HG02852 (cell line): Measurements from ENCODE around the gene TMEM171.

Experiments
- ATAC-seq: cut with Tn5 transposase; IDR thresholded peaks from one replicate; pipeline ENCODE4 v1.9.1; 2021; ENCODE audit warnings: mild to moderate bottlenecking, moderate library complexity; ENCODE audit not compliant: unreplicated experiment

The TMEM171 gene, protein sequence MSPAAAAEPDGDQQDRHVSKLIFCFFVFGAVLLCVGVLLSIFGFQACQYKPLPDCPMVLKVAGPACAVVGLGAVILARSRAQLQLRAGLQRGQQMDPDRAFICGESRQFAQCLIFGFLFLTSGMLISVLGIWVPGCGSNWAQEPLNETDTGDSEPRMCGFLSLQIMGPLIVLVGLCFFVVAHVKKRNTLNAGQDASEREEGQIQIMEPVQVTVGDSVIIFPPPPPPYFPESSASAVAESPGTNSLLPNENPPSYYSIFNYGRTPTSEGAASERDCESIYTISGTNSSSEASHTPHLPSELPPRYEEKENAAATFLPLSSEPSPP

DNA sequence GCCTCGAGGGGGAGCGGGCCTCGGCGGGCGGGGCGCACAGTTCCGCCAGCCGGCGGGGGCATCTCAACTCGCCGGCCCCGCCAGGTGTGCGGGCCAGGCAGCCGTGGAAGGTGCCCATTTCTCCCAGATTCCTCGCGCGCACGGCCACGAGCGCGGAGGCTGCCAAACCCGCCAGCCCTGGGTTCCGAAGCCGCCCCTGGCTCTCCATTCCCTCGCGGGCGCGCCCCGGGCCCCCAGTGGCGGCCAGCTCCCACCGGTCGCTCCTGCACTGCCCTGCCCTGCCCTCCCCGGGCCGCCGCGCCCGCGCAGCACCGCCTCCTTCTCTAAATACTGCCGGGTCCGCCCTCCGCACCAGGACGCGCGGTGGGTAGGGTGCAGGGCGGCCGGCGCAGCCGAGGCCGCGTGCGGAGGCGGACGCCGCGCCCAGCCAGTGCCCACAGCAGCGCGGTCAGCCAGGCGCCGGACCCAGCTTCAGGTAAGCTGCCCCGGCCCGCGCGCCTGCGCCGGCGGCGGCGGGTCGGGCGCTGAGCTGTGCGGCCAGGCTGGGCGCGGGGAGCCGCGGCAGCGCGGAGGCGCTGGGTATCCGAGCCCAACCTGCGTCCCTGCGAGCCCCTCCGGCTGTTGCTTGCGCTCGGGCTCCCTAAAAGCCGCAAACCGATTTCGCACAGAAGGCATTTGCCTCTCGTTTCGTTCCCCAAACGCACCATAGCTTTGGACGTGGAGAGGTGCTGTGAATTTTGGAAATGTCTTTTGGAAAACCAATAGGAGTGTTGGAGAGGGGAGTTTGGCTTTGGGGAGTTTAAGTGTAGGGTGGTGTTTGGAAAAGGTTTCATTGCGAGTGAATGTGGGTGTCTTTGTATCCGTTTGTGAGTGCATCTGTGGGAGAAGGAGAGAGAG, at the start of gene TMEM171:
Gene TMEM171, plus strand, starts transcription at position 354 of the 897 bp plus-strand sequence. CDS start 2,799 bp downstream, outside the sequence.
- ATAC-seq: no peak

DNA sequence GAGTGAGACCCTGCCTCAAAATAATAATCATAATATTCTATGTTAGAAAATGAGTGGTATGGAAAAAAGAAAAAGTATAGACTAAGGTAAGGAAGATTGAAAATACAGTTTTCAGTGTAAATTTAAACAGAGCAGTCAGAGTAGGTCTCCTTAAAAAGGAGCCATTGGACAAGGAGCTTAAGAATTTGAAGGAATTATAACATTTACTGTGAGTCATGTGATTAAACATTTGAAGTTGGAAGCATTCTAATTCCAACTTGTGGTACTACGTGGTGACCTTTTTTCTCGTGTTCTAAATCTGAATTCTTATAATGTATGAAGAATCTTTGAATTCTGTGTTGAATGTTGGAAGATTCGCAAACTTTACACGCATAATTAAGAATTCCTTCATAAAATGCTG, 39.3 kb upstream of the TMEM171 start:
- no peak for ATAC-seq

DNA sequence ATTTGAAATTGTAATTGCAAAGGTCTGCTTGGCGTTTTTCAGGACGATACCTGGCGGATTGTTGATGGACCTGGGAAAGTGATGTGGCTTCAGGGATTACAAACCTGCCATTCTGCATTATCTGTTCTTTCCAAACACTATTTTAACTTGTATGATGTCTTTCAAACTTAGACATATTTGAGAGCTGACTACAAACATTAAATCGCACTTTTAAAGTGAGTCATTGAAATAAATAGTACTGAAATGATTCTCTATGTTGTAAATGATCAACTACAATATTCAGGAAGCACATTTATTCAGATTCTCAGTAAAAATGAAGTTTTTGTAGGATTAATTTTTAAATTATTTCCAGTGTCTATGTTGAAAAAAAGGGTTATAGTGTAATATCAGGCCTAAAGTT, 32.3 kb upstream of the TMEM171 start:
- ATAC-seq: no peak

DNA sequence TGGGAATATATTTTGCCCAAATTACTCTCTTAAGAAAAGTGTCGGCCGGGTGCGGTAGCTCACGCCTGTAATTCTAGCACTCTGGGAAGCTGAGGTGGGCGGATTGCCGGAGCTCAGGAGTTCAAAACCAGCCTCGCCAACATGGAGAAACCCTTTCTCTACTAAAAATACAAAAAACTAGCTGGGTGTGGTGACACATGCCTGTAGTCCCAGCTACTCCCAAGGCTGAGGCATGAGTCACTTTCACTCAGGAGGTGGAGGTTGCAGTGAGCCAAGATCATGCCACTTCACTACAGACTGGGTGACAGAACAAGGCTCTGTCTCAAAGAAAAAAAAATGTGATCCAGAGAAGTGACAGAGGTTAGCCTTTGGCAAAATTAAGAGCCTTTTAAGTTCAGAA, 26.4 kb upstream of the TMEM171 start:
- ATAC-seq: no peak

DNA sequence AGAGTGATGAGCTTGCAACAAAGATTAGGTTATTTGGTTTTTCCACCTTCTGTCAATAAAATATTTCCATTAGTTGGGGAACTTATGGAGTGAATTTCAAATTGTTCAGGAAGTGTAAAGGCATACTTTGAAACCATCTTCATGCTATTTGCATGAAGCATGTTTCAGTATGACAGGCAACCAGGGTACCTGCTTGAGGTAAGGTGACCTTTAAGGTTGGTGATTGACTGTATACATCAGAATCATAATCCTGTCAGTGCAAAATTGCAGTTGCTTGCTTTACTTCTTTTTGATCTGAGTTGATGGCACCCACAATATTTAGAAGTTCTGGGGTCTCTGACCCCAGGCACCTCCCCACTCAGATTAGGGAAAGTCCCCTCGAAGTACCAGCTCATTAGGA, 26.0 kb upstream of the TMEM171 start:
- no peak for ATAC-seq

DNA sequence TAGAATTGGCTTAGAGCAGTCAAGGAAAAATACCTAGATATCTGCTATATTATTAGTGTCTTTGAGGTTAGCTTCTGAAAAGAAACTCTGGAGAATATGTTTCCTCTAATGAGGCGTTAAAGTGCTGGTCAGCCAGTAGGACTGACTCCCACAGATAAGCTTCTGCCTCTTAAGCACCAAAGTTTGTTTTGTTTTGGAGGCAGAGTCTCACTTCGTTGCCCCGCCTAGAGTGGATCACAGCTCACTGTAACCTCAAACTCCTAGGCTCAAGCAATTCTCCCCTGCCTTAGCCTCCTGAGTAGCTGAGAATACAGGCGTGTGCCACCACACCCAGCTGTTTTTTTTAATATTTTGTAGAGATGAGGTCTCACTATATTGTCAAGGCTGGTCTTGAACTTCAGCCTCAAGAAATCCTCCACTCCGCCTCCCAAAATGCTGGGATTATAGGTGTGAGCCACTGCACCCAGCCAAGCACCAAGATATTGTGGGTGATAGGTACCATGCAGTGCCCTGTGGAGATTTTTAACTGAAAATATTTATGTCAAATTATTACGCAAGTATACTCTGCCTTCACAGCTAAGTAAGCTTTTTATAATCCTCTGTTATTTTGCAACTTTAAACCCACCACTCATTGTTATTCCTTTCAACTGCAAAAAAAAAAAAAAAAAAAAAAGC, 24.7 kb upstream of the TMEM171 start:
- no peak for ATAC-seq

DNA sequence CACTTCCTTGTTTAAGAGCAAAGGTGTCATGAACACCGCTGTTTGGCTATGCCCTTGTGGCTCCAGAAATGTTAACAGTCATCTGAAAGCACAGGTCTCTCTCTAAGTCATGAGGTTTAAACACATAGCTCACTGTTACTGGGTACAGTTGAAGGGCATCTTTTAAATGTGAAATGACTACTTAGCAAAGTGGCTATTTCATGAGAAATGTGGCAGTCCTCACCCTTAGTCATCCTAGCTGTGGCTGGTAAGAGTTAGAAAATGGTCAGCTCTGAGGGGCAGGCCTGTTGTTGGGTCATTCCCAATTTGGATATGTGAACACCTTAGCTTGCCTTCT, 24.2 kb upstream of the TMEM171 start:
- ATAC-seq: no peak

DNA sequence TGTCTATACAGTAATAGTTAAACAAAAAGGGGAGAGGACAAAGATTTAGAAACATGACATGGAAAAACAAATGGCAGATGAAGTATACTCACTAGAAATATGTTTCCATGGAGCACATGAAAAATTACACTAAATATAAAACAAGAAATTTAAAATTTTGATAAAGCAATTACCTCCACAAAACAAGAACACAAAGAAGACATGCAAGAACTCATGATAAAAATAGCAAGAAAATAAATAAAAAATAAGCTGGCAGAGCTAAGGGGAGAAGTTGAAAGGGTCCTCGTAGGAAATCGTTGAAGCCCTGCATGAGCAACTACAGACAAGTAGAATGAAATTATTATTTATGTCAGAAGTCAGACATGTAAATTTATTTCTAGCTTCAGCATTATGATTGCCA, 22.6 kb upstream of the TMEM171 start:
- no peak for ATAC-seq

DNA sequence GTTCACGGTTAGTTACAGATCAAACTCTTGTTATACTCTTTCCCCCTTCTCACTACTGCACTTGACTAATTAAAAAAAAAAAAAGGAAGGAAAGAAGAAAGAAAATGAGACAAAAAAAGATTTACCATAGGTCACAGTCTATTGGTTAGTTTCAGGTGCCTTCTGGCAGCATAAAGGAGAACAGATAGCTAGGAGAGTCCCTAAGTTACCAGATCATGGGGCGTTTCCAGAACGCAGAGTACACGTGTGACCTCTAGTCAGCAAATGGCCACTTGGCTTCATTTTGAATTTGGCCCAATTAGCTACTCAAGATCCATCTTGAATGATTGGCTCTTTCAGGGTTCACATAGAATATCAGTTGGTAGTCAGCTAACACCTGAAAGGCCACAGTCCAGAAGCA, 20.3 kb upstream of the TMEM171 start:
- ATAC-seq: no peak

DNA sequence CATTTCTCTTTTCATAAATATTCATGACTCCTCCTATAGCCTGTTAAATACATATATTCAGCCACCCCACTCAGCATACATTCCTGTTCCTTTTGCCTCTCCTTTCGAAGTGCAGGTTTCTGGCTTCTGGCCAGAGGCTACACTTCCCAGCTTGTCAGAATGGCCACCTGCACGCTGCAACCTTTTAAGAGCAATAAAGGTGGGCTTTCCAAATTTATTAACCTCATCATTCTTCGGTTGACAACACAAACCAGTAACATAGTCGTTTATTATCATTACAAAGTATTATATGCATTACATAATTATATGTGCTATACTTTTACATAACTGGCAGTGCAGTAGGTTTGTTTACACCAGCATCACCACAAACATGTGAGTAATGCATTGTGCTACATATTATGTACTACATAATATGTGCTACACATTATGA, 16.5 kb upstream of the TMEM171 start:
- no peak for ATAC-seq

DNA sequence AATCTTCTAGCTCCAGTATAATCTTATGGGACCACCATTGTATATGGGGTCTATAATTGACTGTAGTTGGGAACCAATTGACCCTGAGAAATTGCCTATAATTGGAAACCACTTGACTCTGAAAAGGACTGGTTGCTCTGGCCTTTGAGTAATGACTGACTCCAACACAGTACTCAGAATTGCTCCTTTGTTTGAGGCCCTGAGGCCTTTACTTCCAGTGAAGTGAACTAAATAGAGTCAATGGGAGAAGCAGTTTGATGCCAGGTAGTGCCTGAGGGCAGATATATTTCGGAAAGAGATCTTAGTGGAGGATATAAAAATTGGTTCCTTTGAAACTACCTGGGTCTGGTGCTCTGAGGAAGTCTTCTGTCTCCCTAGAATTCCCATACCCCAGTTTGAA, 16.0 kb upstream of the TMEM171 start:
- no peak for ATAC-seq

DNA sequence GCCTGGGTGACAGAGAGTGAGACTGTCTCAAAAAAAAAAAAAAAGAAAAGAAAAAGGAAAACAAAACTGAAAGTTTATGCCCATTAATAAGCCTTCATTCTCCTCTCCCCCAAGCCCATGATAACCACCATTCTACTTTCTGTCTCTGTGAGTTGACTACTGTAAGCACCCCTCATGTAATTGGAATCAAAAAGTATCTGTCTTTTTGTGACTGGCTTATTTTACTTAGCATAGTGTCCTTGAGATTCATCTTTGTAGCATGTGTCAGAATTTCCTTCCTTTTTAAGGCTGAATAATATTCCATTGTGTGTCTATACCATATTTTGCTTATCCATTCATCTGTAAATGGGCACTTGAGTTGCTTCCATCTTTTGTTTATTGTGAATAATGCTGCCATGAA, 14.0 kb upstream of the TMEM171 start:
- ATAC-seq: no peak

DNA sequence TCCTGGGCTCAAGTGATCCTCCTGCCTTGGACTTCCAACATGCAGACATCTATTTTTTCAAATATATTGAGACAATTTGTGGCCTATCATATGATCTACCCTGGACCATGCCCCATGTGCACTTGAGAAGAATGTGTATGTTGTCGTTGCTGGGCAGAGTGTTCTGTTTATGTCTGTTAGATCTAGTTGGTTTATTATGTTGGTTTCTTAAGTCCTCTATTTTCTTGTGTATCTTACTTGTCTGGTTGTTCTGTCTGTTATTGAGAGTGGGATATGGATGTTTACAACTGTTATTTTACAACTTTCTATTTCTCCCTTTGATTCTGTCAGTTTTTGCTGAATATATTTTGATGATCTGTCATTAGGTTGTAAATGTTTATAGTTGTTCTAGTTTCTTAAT, 10.2 kb upstream of the TMEM171 start:
- ATAC-seq: no peak

DNA sequence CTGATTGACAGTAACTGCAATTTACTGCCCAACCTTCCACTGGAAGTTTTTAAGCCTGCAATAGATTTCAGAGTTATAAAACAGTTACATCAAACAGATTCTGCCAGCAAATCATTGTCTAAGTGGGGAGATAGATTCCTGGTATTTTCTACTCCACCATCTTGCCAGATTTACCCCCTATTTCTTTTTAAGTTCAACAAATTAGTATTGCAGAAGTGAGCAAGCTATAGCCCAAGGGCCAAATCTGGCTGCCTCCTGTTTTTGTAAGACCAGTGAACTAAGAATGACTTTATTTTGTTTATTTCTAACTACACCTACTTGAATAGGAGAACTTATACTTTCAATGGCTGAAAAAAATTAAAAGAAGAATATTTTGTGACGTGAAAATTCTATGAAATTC, 8.8 kb upstream of the TMEM171 start:
- ATAC-seq: no peak

DNA sequence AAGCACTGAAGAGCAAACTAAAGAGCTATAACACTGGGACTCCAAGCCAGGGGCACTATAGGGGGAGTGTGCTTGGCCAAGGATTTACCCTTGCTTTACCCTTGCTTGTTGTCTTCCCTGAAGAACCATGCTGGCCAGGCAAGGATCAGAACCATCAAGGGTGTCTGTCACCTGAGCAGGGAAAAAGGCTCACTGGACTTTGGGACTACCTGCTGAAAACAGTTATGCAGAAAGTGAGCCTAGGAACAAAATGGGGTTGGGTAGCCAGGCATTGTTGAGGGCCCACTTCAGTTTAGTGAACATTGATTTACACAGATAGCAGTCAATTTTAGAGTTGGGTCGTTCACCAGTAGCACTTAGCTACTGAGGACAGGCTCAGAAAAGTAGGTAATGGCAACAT, 8.0 kb upstream of the TMEM171 start:
- no peak for ATAC-seq

DNA sequence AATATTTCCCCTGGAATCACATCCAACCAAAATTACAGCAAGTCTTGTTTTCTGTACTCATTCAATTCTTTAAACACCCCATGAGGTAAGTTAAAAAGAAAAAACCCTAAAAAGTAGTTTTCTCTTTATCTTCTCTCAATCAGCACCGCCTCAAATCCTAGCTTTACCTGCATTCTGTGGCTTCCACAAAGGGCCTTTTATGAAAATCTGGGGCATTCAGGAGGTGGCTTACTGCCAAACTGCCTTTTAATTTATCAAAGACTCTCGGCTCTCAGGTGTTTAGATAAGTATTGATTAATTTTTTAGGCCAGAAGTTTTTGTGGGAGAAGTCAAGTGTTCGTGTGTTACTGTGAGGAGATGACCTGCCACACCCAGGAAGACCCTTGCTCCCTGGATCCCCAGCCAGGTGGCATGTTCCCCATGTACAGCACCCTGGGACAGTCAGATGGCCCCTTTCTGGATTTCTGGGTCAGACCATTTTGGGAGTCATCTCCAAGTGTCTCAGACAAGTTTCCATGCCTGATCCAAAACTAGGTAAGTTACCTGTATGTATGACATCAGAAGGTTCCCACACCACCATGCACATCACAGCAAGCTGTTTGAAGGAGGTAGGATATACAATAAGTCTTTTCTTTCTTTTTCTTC, 6.2 kb upstream of the TMEM171 start:
- ATAC-seq: no peak

DNA sequence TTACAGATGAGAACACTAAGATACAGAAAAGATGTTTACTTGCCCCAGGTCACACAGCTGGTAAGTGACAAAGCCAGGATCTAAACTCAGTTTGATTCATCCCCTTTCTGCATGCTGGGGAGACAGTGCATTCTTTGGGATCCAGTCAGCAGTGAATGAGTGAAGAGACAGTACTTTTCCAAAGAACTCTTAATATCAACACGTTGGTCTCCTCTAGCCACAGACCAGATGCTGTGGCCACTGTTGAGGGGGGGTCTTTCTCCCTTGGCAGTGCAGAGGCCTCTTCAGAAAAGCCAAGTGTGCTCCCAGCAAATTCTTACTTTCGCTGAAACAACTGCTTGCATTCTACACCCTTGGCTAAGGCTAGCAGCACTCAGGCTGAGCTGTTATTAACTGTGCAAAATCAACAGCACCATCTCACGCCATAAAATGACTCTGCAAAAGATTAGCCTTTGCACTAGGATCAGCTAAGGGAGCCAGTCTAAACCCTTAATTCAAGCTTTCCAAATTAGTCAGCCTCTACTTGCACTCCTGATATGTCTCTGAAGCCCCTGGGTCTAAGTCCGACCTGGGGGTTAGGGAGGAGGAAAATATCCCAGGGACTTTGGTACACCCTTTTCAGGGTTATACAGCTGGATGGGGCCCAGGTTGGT, 4.8 kb upstream of the TMEM171 start:
- ATAC-seq: no peak

DNA sequence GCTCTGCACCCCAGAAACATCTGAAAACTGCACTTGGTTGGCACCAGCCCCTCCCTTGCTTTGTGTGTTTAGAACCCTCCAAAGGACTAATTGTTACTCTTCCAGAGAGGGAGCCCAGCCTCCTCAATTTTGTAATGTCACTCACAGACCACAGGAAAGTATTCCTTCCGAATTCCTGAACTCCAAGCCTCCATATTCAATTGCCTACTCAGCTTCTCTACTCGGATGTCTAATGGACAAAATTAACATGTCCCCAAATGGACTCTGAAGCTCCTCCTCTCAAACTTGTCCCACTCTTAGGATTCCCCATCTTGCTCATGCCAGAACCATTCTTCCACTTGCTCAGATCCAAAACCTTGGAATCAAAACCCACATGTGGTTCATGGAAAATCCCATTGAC, 3.9 kb upstream of the TMEM171 start:
- no peak for ATAC-seq

DNA sequence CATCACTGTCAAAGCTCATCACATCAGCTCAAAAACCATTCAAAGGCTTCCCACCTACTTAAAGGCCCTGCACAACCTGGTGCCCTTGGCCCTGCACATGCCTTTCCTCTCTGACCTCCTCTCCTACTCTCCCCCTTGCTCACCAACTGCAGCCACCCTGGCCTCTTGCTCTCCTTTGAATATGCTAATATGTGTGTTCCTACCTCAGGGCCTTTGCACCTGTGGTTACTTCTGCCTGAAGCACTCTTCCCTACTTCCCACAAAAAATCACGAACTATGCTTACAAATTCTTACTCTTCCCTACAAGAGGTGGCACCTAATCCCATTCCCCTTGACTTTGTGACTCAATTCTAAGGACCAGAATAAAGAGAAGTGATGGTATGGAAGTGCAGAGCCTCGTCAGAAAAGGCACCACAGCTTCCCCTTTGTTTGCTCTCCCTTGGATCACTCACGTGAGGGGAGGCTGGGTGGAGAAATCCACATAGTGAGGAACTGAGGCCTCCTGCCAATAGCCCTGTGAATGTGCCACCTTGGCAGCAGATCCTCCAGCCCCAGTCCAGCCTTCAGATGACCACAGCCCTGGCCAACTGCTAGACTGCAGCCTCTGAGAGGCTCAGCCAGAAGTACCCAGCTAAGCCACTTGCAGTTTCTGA, 3.2 kb upstream of the TMEM171 start:
- no peak for ATAC-seq

DNA sequence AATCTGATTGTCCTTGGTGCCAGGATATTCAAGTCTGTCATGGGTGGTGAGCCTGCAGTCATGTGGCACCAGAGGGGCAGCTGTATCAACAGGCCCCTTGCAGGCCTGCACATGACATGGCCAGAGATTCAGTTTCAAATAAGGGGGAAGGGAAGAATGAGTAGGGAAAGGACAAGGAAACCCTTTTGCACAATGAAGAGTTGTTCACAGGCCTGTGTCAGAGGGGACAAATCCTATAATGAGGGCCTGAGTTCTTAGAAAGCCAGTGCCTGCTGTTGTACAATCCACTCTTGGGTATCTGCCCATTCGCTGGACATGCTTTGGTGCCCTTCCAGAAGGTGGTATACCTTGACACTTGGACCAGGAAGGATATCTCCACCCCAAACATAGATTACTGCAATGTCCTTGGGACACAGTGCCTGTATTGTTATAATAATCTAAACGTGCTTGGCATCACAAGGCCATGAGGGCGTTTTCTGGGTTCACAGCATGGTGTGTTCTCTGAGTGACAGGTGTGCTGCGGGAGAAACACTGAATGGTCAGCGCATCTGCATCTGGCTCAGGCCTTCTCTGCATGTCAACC, 1.9 kb upstream of the TMEM171 start:
- no peak for ATAC-seq
